PC-9 (cell line): ENCODE results near the gene HLA-B.

Experiments
- CTCF ChIP-seq: fragments of 200-600 bp; sonication (generic); conservative IDR thresholded peaks from 2 replicates; pipeline ENCODE4 v1.6.1; 2017; ENCODE audit warnings: mixed run types, antibody characterized with exemption, mild to moderate bottlenecking, moderate library complexity
- EZH2 ChIP-seq: fragments of 200-600 bp; sonication (generic); IDR thresholded peaks from 2 replicates; pipeline ENCODE4 v1.8.0; 2017; ENCODE audit warnings: antibody characterized with exemption, low read depth

GRCh38 chr6:31402324-31403282 is 45.6 kb upstream of the HLA-B start:
- TF ChIP-seq CTCF (no peak), EZH2 (no peak)
